ENCODE data around the gene CNIH4.
"Not testable (repeated sequence)": the region's sequence is repeated elsewhere in the genome, so short reads cannot be mapped to it uniquely, and the experiment has no call there.

Gene CNIH4

DNA sequence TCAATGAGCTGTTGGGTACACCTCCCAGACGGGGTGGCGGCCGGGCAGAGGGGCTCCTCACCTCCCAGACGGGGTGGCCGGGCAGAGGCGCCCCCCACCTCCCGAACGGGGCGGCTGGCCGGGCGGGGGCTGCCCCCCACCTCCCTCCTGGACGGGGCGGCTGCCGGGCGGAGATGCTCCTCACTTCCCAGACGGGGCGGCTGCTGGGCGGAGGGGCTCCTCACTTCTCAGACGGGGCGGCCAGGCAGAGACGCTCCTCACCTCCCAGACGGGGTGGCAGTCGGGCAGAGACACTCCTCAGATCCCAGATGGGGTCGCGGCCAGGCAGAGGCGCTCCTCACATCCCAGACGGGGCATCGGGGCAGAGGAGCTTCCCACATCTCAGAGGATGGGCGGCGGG, 7.0 kb upstream of the CNIH4 start:
- DNase-seq, result not testable (repeated sequence)

DNA sequence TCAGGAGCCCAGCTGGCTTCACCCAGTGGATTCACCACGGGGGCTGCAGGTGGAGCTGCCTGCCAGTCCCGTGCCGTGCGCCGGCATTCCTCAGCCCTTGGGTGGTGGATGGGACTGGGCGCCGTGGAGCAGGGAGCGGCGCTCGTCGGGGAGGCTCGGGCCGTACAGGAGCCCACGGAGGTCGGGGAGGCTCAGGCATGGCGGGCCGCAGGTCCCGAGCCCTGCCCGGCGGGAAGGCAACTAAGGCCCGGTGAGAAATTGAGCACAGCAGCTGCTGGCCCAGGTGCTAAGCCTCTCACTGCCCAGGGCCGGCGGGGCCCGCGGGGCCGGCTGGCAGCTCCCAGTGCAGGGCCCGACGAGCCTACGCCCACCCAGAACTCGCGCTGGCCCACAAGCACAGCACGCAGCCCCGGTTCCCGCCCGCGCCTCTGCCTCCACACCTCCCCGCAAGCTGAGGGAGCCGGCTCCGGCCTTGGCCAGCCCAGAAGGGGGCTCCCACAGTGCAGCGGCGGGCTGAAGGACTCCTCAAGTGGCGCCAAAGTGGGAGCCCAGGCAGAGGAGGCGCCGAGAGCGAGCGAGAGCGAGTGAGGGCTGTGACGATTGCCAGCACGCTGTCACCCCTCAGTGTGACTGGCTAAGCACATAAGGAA, 4.1 kb upstream of the CNIH4 start:
- not testable (repeated sequence) for DNase-seq

DNA sequence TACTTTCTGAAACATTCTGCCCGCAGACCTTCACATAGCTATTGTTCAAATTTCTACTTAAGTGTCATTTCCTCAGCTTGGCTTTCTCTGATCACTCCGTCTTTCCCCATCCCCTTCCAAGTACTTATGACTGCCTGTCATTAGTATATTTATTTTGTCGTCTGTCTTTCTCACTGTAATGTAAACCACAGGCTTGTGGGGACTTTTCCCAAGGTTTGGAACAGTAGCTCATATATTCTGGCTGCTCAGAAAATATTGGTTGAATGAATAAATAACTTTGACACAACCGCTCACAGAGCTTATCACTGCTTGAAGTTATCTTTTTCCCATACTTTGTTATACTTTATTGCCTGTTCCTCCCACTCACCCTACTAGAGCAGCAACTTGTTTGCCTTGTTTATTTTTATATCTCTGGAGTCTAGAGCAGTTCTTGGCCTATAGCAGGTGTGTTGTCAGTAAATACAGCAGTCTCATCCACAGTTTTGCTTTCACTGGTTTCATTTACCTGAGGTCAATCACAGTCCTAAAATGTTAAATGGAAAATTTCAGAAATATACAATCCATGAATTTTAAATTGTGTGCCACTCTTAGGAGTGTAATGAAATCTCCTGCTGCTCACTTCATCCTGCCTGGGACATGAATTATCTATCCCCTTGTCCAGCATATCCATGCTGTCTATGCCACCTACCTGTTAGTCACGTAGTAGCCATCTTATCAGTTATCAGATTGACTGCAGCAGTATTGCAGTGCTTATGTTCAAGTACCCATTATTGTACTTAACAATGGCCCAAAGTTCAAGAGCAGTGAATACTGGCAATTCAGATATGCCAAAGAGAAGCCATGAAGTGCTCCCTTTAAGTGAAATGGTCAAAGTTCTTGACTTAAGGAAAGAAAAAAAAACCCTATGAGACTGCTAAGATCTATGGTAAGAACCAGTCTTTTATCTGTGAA, 2.4 kb upstream of the CNIH4 start:
- DNase-seq, result no peak

DNA sequence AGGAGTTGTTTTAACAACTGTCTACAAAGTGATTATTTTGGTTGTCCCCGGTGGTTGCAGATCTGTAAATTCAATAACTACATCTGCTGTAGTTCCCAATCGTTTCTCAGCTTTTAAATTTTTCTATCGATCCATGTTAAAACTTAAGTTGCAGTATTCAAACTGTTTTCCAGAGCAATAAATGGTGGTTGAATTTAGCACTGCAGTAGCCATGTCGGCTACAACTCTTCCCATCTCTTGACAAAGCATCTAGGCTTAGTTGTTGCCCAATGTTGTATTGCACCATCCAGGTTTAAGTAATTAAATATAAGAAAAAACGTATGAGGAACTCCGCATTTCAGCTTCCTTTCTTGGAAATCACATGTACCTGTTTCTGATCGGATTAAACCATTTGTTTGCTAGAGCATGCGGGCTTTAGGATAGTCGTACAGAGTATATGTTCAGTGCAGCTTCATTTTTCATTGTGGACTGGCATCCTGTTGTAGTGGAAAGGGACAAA, 996 bp downstream of the CNIH4 start:
- DNase-seq, result peak in 1 of 2 experiments; percentile 30

DNA sequence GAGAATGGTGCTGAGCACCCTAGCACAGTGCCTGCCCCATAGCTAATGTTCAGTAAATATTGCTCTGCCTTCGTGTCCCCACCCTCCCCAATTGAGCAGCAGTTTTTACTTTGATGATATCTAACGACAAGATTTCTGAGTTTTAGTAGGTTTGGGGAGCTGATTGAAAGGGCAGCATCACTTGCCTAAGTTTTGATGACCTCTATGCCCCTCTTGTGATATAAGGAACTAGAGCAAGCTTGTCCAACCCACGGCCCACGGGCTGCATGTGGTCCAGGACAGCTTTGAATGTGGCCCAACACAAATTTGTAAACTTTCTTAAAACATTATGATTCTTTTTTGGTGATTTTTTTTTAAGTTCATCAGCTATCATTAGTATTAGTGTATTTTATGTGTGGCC, 1.6 kb downstream of the CNIH4 start:
- DNase-seq, result no peak

DNA sequence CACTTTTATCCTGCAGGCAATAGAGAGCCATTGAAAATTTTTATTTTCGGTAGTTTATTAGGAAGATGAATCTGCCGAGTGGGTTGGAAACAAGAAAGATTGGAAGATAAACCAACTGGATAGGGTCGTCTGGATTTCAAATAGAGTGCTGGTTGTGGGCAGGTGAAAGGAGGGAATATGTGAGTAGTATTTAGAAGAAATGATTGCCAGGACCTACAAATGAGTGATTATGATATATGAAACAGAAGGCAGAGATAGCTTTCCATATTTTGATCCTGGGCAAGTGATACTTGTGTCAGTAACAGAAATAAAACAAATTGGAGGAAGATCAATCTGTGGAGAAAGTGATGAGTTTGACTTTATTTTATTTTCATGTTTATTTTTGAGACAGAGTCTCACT, 2.5 kb downstream of the CNIH4 start:
- no peak for DNase-seq

DNA sequence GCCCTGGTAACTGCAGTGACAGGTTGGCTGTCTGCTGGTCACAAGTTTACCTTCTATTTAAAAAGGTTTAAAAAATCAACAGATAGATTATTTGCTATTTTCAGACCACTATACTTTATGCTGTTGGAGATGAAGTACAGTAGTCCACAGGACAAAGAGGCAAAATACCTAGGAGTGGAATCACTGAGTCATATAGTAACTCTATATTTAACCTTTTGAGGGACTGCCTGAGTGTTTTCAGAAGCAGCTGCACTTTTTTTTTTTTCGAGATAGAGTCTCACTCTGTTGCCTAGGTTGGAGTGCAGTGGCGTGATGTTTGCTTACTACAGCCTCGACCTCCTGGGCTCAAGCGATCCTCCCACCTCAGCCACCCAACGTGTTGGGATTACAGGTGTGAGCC, 11.7 kb downstream of the CNIH4 start:
- peak in 1 of 2 experiments; percentile 13 for DNase-seq

DNA sequence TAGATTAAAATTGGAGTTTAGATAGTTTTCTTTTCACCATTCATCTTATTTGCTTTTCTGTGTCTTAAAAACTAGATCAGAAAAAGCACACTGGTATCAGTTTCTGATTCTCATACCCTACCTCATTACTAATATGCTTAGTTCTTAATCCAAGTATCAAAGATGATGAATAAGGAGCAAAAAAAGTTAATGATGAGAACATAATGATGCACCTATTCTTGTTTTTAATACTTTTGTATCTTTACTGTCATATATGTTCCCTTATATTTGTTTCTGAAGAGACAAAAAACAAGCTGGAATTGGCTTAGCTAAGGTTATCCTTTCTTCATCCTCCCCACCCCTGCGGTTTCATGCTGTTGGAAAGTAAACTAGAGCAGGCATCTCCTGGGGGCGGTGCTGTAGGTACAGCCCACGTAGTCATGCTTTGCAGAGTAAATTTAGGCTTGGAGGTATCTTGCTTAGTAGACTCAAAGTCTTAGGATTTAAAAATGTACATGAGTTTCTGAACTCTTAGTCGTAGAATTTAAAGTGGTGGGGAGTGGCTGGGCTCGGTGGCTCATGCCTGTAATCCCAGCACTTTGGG, 16.4 kb downstream of the CNIH4 start:
- no peak for DNase-seq

DNA sequence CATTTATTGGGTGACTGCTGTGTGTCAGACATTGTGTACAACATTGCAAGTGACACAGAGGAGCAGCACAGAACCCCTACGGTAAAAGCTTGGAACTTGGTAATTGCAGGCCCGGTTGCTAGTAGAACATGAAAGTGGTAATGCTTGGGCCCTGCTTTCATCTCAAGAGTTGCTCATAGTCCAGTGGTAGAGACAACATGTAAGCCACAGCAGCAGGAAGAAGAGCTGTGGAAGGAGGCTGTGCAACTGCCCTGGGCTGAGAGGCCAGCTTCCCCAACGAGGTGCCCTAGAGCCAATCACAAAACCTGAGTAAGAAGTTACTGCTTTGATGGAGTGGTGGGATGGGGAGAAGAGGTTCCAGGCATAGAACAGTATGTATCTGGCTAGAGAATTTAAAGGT, 18.4 kb downstream of the CNIH4 start:
- no peak for DNase-seq

DNA sequence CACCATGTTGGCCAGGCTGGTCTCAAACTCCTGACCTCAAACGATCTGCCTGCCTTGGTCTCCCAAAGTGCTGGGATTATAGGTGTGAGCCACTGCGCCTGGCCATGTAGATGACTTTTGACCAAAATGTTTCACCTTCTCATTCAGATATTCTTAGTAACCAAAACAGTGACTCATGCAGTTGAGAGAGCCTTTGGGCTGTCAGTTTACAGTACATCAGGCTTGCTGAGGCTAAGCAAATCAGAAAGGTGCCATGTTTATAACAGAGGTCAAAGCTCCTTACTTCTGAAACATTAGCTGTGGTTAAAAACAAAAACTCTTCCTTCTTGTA, 21.0 kb downstream of the CNIH4 start:
- no peak for DNase-seq

DNA sequence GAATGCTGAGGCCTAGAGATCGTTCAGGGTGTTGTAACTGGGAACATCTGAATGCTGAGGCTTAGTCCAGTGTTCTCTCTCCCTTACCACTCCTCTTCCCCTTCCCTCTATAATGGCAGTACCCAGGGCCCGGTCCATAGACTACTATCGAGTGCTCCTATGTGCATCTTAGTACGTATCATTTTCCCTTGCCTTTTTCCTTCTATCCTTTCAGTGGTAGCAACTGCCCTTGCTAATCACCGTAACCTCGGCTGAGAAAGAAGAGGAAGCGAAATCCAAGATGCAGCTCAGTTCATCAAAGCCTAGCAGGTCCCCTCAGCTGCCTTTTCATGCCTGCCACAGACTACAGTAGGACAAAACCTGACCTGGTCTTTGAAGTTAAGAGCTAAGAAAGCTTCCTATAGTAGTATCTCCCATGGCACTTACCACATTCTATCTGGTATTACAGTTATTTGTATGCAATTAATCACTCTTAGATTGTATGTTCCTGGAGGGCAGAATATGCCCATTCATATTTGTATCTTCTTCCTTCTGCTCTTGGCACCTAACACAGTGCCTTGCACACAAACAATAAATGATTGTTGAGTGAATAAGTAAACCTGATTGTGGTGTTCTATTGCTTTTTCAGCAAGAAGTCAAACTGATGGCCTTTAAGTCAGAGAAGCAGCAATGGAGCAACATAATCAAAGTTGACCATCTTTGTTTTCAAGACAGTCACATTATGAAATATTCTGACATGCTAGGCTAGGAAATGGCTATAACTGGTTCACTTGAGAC, 22.4 kb downstream of the CNIH4 start:
- no peak for DNase-seq

DNA sequence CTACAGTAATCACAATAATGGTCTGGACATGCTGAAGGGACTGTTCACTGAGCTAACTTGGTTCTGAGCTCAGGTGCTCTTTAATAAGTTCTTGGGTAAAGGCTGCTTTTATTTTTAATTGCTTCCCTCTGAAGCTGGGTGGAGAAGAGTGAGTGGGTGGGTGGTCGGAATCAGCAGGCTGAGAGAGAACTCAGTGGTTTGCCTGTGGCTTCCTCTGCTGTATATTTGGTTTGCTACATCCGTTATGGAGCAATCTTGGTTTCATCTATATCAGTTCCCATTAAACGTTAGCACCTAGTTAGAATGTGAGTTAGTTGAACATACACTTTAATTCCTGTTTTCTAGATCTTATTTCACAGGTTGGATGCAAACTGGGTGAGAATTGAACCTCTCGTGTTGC, 23.3 kb downstream of the CNIH4 start:
- no peak for DNase-seq

DNA sequence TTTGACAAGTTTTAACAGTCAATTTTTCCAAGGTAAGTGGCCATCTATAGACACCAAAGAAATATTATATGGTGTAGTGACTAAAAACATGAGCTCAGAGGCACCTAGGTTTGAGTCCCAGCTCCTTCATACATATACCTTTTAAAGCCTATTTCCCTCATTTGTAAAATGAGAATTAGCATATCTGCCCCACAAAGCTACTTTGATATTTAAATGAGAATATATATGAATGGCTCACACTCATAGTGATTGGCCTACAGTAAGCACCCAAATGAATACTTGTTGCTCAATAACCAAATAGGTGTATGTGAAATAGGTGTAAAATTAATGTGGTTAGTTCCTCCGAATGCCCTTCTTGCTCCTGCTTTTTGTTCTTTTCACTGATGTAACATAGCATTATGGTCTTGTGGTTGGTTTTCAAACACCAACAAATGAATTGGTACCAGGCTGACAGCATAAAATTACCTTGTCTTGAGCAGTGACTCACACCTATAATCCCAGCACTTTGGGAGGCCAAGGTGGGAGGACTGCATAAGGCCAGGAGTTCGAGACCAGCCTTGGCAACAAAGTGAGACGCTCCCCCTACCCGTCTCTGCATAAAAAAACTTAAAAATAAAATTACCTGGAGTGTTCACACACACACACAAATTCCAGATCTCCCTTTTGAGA, 25.3 kb downstream of the CNIH4 start:
- no peak for DNase-seq

DNA sequence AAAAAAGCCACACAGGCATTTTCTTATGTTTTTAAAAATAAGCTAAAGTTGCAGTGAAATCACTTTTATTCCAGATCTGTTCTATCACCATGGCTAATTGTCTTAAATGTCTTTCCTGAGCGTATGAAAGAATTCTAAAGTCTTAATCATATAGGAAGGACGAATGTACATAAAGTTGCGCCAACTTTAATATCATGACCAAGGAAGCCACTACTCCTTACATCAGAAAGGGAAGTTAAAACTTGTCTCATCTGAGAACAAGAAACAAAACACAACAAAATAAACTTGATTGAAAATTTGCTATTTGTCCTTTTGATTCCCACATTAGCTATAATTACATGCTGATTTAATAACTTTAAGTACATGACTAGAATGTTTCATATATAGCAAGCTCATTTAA, 26.5 kb downstream of the CNIH4 start:
- no peak for DNase-seq

DNA sequence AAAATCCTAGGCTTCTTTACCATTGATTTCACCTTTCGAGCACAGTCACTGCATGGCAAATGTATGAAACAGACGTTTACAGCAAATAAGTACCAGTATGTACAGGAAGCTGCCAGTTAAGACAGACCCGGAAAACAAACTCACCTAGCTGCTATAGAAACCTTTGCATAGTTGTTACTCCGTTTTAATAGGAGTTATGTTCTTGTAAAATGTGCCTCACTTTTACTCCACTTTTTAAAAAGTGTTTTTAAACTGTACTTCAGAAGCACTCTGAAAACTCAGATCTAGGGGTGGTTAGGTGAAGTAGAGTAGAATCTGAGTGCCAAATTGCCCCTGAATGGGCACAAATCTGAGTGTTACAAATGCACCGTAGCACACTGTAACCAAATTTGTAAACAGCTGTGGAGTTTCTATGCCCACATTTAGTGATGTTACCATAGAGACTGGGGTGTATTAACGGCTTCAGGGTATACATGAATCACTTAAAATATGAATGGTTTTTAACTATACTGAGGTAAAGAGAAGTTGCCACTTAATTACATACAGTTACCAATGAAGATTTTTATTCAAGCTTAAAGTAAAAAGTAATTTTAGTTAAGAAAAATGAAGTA, 30.7 kb downstream of the CNIH4 start:
- peak in 1 of 2 experiments; percentile 17 for DNase-seq

DNA sequence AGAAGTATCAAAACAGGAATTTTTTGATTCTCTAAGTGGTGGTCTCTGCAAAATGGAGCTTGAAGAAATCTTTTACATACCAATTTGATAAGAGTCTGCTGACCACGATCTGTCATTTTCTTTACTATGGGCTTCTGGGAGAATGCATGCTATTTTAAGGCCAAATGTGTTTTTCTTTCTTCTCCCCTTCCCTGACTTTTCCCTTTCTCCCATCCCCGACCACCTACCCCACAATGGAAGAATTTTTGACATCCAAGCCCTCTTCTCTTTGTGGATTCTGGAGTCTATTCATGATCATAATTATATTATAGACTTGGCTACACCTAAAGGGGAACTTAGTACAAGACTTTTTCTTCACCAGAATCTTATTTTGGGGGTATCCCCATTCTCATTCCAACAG, 31.3 kb downstream of the CNIH4 start:
- DNase-seq, result no peak

DNA sequence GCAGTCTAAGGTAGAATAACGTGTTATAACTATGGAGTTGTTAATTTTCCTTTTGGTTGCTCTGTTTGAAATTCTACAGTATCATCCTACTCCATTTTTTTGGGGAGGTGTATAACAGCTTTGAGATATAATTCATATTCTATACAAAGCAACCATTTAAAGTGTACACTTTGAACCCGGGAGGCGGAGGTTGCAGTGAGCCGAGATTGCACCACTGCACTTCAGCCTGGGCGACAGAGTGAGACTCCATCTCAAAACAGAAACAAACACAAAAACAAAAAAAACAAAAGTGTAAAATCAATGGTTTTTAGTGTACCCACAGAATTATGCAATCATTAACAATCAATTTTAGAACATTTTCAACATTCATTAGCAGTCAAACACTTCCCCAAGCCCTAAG, 33.8 kb downstream of the CNIH4 start:
- DNase-seq, result no peak

DNA sequence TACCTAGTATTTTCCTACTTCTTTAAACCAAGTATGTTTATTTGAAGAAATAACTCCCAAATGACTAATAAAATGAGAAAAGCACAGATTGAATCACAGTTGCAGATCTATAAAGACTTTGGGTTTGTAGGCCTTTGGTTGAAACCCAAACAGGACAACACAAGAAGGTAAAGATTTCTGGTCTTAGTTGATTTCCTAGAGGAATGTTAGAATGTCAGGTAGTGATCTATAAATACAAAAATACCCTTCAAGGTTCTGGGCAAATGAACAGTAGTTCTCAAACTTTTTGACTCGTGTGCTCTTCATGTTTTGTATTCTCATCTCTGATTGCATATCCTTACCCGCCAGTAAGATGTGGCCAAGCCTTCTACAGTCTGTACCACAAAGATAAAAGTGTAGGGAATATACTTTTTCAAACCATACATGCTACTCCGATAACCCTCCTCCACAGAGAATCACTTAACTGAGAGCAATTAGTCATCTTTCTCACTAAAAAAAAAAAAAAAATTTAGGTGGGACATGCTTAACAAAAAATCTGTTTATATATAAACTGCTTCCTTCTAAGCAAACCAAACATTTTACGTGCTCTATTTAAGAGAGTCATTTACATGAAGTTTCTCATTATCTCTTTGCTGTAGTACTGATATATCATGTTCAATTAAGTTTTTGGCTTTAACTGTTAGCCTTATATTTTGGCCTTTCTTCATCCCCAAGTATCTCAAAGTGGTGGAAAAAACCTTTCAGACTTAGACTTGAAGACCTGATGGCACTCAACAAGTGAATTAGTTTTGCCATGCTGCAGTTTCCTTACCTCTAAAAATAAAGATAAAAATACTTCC, 36.0 kb downstream of the CNIH4 start:
- no peak for DNase-seq

DNA sequence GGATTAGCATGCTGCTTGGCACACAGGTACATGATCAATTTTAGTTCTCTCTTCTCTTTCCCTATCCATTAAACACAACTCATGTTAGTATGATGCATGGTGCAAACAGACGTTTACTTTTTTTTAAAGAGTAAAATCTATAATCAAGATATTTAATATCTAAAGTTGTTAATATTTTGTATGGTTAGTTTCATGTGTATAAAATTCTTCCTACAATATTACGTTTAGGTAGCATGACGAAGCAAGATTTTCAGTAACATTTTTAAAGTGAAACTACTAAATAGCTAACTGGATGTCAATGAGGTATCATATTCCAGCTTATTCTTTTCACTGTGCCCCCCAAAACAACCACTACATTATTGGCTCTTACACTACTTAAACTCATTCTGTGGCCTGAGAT, 36.6 kb downstream of the CNIH4 start:
- no peak for DNase-seq

DNA sequence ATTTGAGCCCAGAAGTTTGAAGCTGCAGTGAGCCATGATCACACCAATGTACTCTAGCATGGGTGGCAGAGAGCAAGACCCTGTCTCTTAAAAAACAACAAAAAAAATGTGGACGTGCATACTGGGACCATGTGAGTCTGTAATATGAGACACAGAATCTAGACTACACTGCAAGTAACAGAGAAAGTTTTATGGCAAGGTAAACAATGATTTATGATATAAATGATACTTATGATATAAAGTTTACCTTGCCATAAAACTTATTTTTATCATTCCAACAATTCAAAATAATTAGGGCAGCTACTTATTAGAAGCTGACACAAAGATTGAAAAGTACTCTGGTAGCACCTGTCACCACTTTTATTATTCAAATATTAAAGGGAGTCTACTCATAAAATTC, 43.2 kb downstream of the CNIH4 start:
- no peak for DNase-seq

DNA sequence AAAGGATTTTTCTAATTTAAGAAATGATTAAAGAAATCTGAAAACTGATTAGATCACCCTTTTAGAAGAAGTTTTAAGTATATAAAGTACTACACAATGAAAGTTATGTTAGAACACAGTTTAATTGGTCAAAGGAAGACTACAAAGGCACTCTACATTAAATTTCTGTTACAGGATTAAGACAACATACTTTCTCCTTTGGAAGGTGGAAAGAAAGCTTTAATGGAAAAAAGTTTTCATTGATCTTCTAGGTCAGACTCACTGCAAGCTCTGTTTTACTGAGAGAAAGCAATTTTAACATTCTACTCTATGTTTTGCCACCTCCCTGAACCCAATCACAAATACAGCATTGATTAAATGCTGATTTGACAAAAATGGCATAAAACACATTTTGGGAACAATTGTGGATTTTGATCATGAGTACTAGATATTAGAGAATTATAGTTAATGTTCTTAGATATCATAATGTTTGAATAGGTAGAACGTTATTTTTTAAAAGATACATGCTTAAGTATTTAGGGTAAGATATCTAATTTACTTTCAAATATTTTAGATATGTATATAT, 45.9 kb downstream of the CNIH4 start:
- no peak for DNase-seq
